HCT116 (cell line): ENCODE data around the gene BTBD9. TPM values are rescaled to one million over a fixed set of nuclear protein-coding genes. Genes with fewer than 3 reads are reported as not detected.

Experiments
- ATAC-seq: fragments of 200-7000 bp; cut with Tn5 transposase; 2 replicates; pipeline ENCODE4 v1.9.1; 2020; ENCODE audit warnings: mild to moderate bottlenecking, moderate library complexity
- BruUV-seq: library from RNA; stranded (reverse); fragments of 400-500 nt; replicated peaks from 2 replicates; lab custom pipeline; 2021; lab: Mats Ljungman, UMichigan
- CTCF ChIA-PET: fragments of 300-600 bp; sonication (Branson Sonifier 250); formaldehyde crosslinking; loops from one replicate; lab custom pipeline; 2021; ENCODE audit warnings: antibody characterized with exemption; lab: Charles Lee
- POLR2A ChIA-PET: fragments of 300-600, 350-600 bp; sonication (Branson Sonifier 250); formaldehyde crosslinking; loops from one replicate; lab custom pipeline; 2021; ENCODE audit warnings: antibody characterized with exemption; lab: Charles Lee
- RAD21 ChIA-PET, 2 experiments: fragments of 300-600 bp; sonication (Branson Sonifier 250); formaldehyde crosslinking; loops; one replicate each; lab custom pipeline; 2023; ENCODE audit warnings: low total read pairs in 2 of 2; ENCODE audit not compliant: uncharacterized antibody in 2 of 2, unreplicated experiment in 2 of 2, low non-redundant PET in 1 of 2; lab: Charles Lee
- DNase-seq: peaks from one replicate; pipeline ENCODE4 v3.0.0-alpha.2; 2010; ENCODE audit warnings: low read depth, low spot score
- H2AFZ ChIP-seq: fragments of 200-600 bp; shearing (Covaris generic), sonication (generic); 2 replicates; pipeline ENCODE4 v1.6.1; 2017; ENCODE audit warnings: low read depth, mixed run types, mixed read lengths, antibody characterized with exemption, low read length; ENCODE audit not compliant: poor library complexity, severe bottlenecking
- H3K27ac ChIP-seq: 2 replicates; pipeline ENCODE4 v1.5.1; 2012; ENCODE audit warnings: low read depth, low read length
- H3K27me3 ChIP-seq: fragments of 200-600 bp; sonication (generic); 2 replicates; pipeline ENCODE4 v1.6.1; 2016; ENCODE audit warnings: mixed run types, low read length, mixed read lengths; ENCODE audit not compliant: insufficient read depth
- H3K36me3 ChIP-seq, 2 experiments: fragments of 200-500 bp in 1 of 2; fragments of 200-600 bp in 1 of 2; sonication (Bioruptor generic) in 1 of 2; sonication (generic) in 1 of 2; 2 replicates each; pipeline versions ENCODE4 v1.5.1 to v1.6.1; 2014 to 2016; ENCODE audit warnings: low read length in 2 of 2, inconsistent platforms in 1 of 2, mixed read lengths in 1 of 2, mixed run types in 1 of 2; ENCODE audit not compliant: insufficient read depth in 2 of 2, control insufficient read depth in 1 of 2
- H3K4me1 ChIP-seq, 2 experiments: fragments of 200-600 bp in 1 of 2; sonication (generic) in 1 of 2; 2 replicates each; pipeline versions ENCODE4 v1.5.1 to v1.6.1; 2012 to 2017; ENCODE audit warnings: low read length in 2 of 2, inconsistent platforms in 1 of 2, mild to moderate bottlenecking in 1 of 2, mixed read lengths in 1 of 2, mixed run types in 1 of 2, moderate library complexity in 1 of 2; ENCODE audit not compliant: insufficient read depth in 2 of 2, control insufficient read depth in 1 of 2
- H3K4me2 ChIP-seq: fragments of 200-600 bp; sonication (generic); 2 replicates; pipeline ENCODE4 v1.6.1; 2017; ENCODE audit warnings: mixed run types, low read length, mixed read lengths
- H3K4me3 ChIP-seq, 2 experiments: fragments of 200-600 bp in 1 of 2; sonication (generic) in 1 of 2; replicated peaks in 1 of 2; 2 replicates each; pipeline ENCODE4 v1.5.1; 2011 to 2016; ENCODE audit warnings: low read length in 2 of 2, control low read depth in 1 of 2, low read depth in 1 of 2, mild to moderate bottlenecking in 1 of 2, mixed read lengths in 1 of 2, mixed run types in 1 of 2
- H3K79me2 ChIP-seq: fragments of 200-600 bp; sonication (generic); 2 replicates; pipeline ENCODE4 v1.6.1; 2017; ENCODE audit warnings: mild to moderate bottlenecking, mixed run types, low read length, moderate library complexity, mixed read lengths; ENCODE audit not compliant: insufficient read depth
- H3K9ac ChIP-seq: fragments of 200-600 bp; sonication (generic); 2 replicates; pipeline ENCODE4 v1.6.1; 2016; ENCODE audit warnings: low read length, mixed read lengths
- H3K9me2 ChIP-seq: fragments of 200-600 bp; sonication (generic), shearing (Covaris generic); 2 replicates; pipeline ENCODE4 v1.6.1; 2017; ENCODE audit warnings: mixed run types, mild to moderate bottlenecking, moderate library complexity; ENCODE audit not compliant: insufficient read depth
- H3K9me3 ChIP-seq, 2 experiments: fragments of 200-500 bp in 1 of 2; fragments of 200-600 bp in 1 of 2; sonication (Bioruptor generic) in 1 of 2; sonication (generic) in 1 of 2; 2 replicates each; pipeline ENCODE4 v1.6.1; 2014 to 2017; ENCODE audit warnings: low read length in 2 of 2, mixed read lengths in 2 of 2, inconsistent platforms in 1 of 2, low read depth in 1 of 2, mild to moderate bottlenecking in 1 of 2, mixed run types in 1 of 2, moderate library complexity in 1 of 2; ENCODE audit not compliant: control insufficient read depth in 1 of 2, insufficient read depth in 1 of 2
- H4K20me1 ChIP-seq: fragments of 200-600 bp; sonication (generic), shearing (Covaris generic); 2 replicates; pipeline ENCODE4 v1.6.1; 2017; ENCODE audit warnings: mixed run types, mild to moderate bottlenecking, moderate library complexity; ENCODE audit not compliant: insufficient read depth
- ATF3 ChIP-seq: IDR thresholded peaks from 2 replicates; pipeline ENCODE4 v1.6.1; 2012
- CBX3 ChIP-seq: IDR thresholded peaks from 2 replicates; pipeline ENCODE4 v1.6.1; 2012; ENCODE audit warnings: low read depth
- ELF1 ChIP-seq: IDR thresholded peaks from 2 replicates; pipeline ENCODE4 v1.6.1; 2012; ENCODE audit warnings: low read depth, borderline replicate concordance
- EZH2 ChIP-seq: fragments of 200-600 bp; sonication (generic); IDR thresholded peaks from 2 replicates; pipeline ENCODE4 v1.6.1; 2017; ENCODE audit warnings: antibody characterized with exemption, mixed run types
- FOSL1 ChIP-seq: IDR thresholded peaks from 2 replicates; pipeline ENCODE4 v1.6.1; 2012; ENCODE audit warnings: low read depth
- JUND ChIP-seq: IDR thresholded peaks from 2 replicates; pipeline ENCODE4 v1.6.1; 2012
- MAX ChIP-seq: IDR thresholded peaks from 2 replicates; pipeline ENCODE4 v1.6.1; 2012
- POLR2AphosphoS5 ChIP-seq: IDR thresholded peaks from 2 replicates; pipeline ENCODE4 v1.6.1; 2011; ENCODE audit warnings: mild to moderate bottlenecking, low read depth, low read length, moderate library complexity
- RAD21 ChIP-seq: IDR thresholded peaks from 2 replicates; pipeline ENCODE4 v1.6.1; 2012; ENCODE audit warnings: low read depth, mild to moderate bottlenecking
- SRF ChIP-seq: IDR thresholded peaks from 2 replicates; pipeline ENCODE4 v1.6.1; 2012; ENCODE audit warnings: low read depth
- YY1 ChIP-seq: IDR thresholded peaks from 2 replicates; pipeline ENCODE4 v1.6.1; 2011; ENCODE audit warnings: low read length, low read depth, moderate library complexity, mild to moderate bottlenecking; ENCODE audit not compliant: insufficient replicate concordance; ENCODE audit errors: extremely low read depth
- ZNF274 ChIP-seq: fragments of 200-500 bp; sonication (Bioruptor generic); IDR thresholded peaks from 2 replicates; pipeline ENCODE4 v1.6.1; 2014; ENCODE audit warnings: mild to moderate bottlenecking, low read depth, low read length, inconsistent platforms
- intact Hi-C: fragments of 100-400 bp; cut with micrococcal nuclease; formaldehyde crosslinking; loops from 2 replicates; pipeline ENCODE4 v1.10.0; 2022
- total RNA-seq: library from RNA; stranded (reverse); gene quantifications from one replicate; pipeline ENCODE4 v1.2.1, GENCODE V29; 2021; ENCODE audit not compliant: unreplicated experiment

BTBD9 gene
- total RNA-seq, 1 experiment from 2014 or later: 10.9 TPM

GRCh38 chr6:38244869-38245268, 394.9 kb downstream of the BTBD9 start:
- no TSS peak for BruUV-seq
- Histone ChIP-seq H3K4me3 (no peak overlapping the region), H3K9ac (no peak overlapping the region), H4K20me1 (no peaks in the 10 kb centered on the region), H2AFZ (no peak overlapping the region), H3K4me2 (no peak overlapping the region), H3K79me2 (no peaks in the 10 kb centered on the region), H3K27me3 (no peaks in the 10 kb centered on the region), H3K27ac (no peak overlapping the region), H3K4me1 (peaks cover 0 to 17% of the 10 kb centered on the region in 2 experiments; a peak in 2 of 4 replicates), H3K36me3 (no peaks in the 10 kb centered on the region), H3K9me2 (no peaks in the 10 kb centered on the region), H3K9me3 (no peaks in the 10 kb centered on the region)
- intact Hi-C loops: no loop called here
- POLR2A ChIA-PET: no interaction called here
- TF ChIP-seq ELF1: no peak
- TF ChIP-seq ZNF274: no peak
- TF ChIP-seq JUND: no peak
- TF ChIP-seq EZH2: no peak
- no peak for TF ChIP-seq FOSL1
- TF ChIP-seq SRF: no peak
- TF ChIP-seq YY1: no peak
- no peak for TF ChIP-seq POLR2AphosphoS5
- no peak for TF ChIP-seq ATF3
- no peak for TF ChIP-seq CBX3
- no peak for TF ChIP-seq MAX
- no peak for TF ChIP-seq RAD21
- DNase-seq: no peak
- RAD21 ChIA-PET: interaction anchor here in 1 of 2 experiments (0.6 kb wide), 1 partner anchor 540 kb away, joined by 3 read pairs; no protein-coding TSS in a partner anchor
- CTCF ChIA-PET: no interaction called here
- no peak for ATAC-seq
